ENCODE results near the gene ATP5PB.

ATP5PB gene, protein sequence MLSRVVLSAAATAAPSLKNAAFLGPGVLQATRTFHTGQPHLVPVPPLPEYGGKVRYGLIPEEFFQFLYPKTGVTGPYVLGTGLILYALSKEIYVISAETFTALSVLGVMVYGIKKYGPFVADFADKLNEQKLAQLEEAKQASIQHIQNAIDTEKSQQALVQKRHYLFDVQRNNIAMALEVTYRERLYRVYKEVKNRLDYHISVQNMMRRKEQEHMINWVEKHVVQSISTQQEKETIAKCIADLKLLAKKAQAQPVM

DNA sequence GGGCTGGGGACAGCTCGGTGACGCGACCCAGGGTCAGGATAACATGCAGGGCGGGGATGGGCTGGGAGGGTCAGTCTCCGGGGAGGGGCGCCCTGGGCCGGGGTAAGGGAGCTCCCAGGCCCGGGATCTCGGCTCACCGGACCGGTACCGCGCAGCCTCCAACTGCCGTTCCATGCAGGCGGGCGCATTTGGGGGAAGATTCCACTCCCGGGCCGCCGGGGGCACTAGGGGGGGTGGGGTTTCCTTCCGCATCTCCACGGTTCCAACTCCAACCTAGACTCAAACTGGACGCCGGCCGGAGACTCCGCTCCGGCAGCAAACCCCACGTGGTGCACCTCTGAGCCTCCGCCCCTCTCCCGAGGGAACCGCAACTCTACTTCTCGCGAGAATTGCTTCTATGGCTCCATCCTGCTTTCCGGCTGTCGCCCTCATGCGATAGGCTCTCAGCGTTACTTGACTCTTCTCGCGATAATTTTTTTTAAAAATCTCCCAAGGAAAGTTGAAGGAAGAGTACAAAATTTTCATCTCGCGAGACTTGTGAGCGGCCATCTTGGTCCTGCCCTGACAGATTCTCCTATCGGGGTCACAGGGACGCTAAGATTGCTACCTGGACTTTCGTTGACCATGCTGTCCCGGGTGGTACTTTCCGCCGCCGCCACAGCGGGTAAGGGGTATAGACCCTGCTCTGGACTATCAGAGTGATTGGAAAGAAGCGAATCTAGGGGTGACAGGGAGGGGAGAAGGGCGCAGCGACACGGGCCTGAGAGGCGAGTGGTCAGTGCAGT is at the start of gene ATP5PB, which contains the start of gene WDR77:
Gene ATP5PB (plus strand): TSS at position 547 of the 785 bp plus-strand sequence. CDS start 78 bp downstream, at position 625.
Gene WDR77 (minus strand): TSS at position 339 of the 785 bp plus-strand sequence. CDS start 87 bp downstream, at position 252.
- peak; percentile 97 for ATAC-seq
- no peak for TF ChIP-seq ZNF70 (CRISPR knock-in tag; IDR thresholded peaks at IDR 0.05)
- no peak for TF ChIP-seq ZNF8 (CRISPR knock-in tag; IDR thresholded peaks at IDR 0.05)
- no peak for TF ChIP-seq TCF4 (CRISPR knock-in tag; IDR thresholded peaks at IDR 0.05; ENCODE audit: borderline replicate concordance)
- TF ChIP-seq ZC3H10 (CRISPR knock-in tag; IDR thresholded peaks at IDR 0.05) = no peak

DNA sequence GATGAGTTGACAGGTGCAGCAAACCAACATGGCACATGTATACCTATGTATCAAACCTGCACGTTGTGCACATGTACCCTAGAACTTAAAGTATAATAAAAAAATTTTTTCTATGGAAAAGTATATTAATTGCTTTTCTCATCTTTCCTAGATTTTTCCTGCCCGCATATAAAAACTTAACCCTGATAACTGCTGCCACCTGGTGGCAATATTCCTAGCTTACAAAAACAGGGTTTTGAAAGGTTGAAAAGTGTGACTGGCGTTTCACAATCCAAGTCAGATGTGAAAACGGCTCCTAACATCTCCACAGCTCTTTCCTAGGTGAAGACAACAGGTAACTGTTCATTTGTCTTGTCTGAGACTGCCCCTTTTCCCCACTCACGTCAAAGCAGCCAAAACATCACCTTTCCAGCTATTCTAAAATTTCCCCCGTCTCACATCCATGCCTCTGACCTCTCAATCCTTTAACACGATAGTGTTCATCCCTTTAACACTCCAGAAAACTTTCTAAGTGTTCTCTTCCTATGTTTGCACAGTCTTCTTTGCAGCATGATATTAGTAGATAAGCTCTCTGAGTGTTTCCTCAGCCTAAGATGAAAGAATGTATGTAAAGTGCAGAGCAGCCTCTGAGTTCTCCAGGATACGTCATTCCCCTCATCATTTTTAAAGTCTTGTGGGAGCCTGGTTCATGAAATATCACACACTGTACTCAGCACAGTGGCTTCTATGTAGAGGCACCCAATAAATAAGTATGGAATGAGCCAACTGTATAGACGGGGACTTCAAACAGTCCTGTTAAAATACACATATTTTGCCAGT is 49.3 kb upstream of the ATP5PB start:
- ATAC-seq = peak; percentile 57; the same call in 2 of the 3 replicates
- TF ChIP-seq ESRRG (CRISPR knock-in tag; IDR thresholded peaks at IDR 0.05) = no peak
- TF ChIP-seq, protein P1, sequence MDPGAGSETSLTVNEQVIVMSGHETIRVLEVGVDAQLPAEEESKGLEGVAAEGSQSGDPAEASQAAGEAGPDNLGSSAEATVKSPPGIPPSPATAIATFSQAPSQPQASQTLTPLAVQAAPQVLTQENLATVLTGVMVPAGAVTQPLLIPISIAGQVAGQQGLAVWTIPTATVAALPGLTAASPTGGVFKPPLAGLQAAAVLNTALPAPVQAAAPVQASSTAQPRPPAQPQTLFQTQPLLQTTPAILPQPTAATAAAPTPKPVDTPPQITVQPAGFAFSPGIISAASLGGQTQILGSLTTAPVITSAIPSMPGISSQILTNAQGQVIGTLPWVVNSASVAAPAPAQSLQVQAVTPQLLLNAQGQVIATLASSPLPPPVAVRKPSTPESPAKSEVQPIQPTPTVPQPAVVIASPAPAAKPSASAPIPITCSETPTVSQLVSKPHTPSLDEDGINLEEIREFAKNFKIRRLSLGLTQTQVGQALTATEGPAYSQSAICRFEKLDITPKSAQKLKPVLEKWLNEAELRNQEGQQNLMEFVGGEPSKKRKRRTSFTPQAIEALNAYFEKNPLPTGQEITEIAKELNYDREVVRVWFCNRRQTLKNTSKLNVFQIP (CRISPR knock-in tag; IDR thresholded peaks at IDR 0.05; ENCODE audit: borderline replicate concordance, low read depth) = no peak
- TF ChIP-seq, protein P2, sequence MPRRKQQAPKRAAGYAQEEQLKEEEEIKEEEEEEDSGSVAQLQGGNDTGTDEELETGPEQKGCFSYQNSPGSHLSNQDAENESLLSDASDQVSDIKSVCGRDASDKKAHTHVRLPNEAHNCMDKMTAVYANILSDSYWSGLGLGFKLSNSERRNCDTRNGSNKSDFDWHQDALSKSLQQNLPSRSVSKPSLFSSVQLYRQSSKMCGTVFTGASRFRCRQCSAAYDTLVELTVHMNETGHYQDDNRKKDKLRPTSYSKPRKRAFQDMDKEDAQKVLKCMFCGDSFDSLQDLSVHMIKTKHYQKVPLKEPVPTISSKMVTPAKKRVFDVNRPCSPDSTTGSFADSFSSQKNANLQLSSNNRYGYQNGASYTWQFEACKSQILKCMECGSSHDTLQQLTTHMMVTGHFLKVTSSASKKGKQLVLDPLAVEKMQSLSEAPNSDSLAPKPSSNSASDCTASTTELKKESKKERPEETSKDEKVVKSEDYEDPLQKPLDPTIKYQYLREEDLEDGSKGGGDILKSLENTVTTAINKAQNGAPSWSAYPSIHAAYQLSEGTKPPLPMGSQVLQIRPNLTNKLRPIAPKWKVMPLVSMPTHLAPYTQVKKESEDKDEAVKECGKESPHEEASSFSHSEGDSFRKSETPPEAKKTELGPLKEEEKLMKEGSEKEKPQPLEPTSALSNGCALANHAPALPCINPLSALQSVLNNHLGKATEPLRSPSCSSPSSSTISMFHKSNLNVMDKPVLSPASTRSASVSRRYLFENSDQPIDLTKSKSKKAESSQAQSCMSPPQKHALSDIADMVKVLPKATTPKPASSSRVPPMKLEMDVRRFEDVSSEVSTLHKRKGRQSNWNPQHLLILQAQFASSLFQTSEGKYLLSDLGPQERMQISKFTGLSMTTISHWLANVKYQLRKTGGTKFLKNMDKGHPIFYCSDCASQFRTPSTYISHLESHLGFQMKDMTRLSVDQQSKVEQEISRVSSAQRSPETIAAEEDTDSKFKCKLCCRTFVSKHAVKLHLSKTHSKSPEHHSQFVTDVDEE (CRISPR knock-in tag; IDR thresholded peaks at IDR 0.05) = no peak
- TF ChIP-seq SNAI2 (CRISPR knock-in tag; IDR thresholded peaks at IDR 0.05) = no peak
- TF ChIP-seq PPARA (CRISPR knock-in tag; IDR thresholded peaks at IDR 0.05; ENCODE audit: borderline replicate concordance) = no peak
- no peak for TF ChIP-seq RARB (CRISPR knock-in tag; IDR thresholded peaks at IDR 0.05)
- no peak for TF ChIP-seq TOX (CRISPR knock-in tag; IDR thresholded peaks at IDR 0.05; ENCODE audit: borderline replicate concordance)
- TF ChIP-seq OSR1 (CRISPR knock-in tag; IDR thresholded peaks at IDR 0.05) = no peak
- TF ChIP-seq, protein P3, sequence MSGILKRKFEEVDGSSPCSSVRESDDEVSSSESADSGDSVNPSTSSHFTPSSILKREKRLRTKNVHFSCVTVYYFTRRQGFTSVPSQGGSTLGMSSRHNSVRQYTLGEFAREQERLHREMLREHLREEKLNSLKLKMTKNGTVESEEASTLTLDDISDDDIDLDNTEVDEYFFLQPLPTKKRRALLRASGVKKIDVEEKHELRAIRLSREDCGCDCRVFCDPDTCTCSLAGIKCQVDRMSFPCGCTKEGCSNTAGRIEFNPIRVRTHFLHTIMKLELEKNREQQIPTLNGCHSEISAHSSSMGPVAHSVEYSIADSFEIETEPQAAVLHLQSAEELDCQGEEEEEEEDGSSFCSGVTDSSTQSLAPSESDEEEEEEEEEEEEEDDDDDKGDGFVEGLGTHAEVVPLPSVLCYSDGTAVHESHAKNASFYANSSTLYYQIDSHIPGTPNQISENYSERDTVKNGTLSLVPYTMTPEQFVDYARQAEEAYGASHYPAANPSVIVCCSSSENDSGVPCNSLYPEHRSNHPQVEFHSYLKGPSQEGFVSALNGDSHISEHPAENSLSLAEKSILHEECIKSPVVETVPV (CRISPR knock-in tag; IDR thresholded peaks at IDR 0.05) = no peak
- no peak for TF ChIP-seq ZC3H10 (CRISPR knock-in tag; IDR thresholded peaks at IDR 0.05)

DNA sequence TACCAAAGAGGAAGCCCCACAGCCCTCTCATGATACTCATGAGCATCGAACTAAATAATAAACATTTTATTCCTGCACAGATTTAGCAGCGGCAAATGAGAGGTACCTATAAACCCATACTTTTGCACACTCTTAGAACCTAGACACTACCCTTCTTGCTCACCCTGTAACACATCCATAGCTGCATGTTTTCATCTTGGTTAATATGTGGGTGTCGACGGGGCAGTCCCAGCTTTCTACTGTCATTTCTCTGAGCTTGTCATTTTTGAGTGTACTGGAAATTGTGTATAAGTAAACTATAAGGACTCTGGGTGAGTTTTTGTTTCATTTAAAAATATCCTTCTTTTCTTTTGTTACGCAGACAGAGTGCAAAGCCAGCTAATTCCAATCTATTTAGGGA is 47.2 kb upstream of the ATP5PB start:
- ATAC-seq = no peak
- TF ChIP-seq ZFP3 (CRISPR knock-in tag; IDR thresholded peaks at IDR 0.05) (no peak), TOX (CRISPR knock-in tag; IDR thresholded peaks at IDR 0.05; ENCODE audit: borderline replicate concordance) (no peak), OSR1 (CRISPR knock-in tag; IDR thresholded peaks at IDR 0.05) (no peak), TCF4 (CRISPR knock-in tag; IDR thresholded peaks at IDR 0.05; ENCODE audit: borderline replicate concordance) (no peak), ZC3H10 (CRISPR knock-in tag; IDR thresholded peaks at IDR 0.05) (no peak), ZNF565 (CRISPR knock-in tag; conservative IDR thresholded peaks at IDR 0.05; ENCODE audit: low read depth) (no peak), CSDC2 (CRISPR knock-in tag; IDR thresholded peaks at IDR 0.05) (no peak), RARB (CRISPR knock-in tag; IDR thresholded peaks at IDR 0.05) (no peak), ARNTL (CRISPR knock-in tag; IDR thresholded peaks at IDR 0.05; ENCODE audit: borderline replicate concordance, low read depth) (no peak)
- TF ChIP-seq, protein P1 (CRISPR knock-in tag; IDR thresholded peaks at IDR 0.05; ENCODE audit: borderline replicate concordance, low read depth) = no peak
- TF ChIP-seq, protein P2 (CRISPR knock-in tag; IDR thresholded peaks at IDR 0.05) = no peak
- TF ChIP-seq, protein P4, sequence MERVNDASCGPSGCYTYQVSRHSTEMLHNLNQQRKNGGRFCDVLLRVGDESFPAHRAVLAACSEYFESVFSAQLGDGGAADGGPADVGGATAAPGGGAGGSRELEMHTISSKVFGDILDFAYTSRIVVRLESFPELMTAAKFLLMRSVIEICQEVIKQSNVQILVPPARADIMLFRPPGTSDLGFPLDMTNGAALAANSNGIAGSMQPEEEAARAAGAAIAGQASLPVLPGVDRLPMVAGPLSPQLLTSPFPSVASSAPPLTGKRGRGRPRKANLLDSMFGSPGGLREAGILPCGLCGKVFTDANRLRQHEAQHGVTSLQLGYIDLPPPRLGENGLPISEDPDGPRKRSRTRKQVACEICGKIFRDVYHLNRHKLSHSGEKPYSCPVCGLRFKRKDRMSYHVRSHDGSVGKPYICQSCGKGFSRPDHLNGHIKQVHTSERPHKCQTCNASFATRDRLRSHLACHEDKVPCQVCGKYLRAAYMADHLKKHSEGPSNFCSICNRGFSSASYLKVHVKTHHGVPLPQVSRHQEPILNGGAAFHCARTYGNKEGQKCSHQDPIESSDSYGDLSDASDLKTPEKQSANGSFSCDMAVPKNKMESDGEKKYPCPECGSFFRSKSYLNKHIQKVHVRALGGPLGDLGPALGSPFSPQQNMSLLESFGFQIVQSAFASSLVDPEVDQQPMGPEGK (CRISPR knock-in tag; IDR thresholded peaks at IDR 0.05; ENCODE audit: borderline replicate concordance) = no peak
- TF ChIP-seq, protein P5, sequence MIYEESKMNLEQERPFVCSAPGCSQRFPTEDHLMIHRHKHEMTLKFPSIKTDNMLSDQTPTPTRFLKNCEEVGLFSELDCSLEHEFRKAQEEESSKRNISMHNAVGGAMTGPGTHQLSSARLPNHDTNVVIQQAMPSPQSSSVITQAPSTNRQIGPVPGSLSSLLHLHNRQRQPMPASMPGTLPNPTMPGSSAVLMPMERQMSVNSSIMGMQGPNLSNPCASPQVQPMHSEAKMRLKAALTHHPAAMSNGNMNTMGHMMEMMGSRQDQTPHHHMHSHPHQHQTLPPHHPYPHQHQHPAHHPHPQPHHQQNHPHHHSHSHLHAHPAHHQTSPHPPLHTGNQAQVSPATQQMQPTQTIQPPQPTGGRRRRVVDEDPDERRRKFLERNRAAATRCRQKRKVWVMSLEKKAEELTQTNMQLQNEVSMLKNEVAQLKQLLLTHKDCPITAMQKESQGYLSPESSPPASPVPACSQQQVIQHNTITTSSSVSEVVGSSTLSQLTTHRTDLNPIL (CRISPR knock-in tag; IDR thresholded peaks at IDR 0.05; ENCODE audit: low read depth) = no peak
